Measurements from ENCODE around the gene GAS6. TPM values are rescaled to one million over a fixed set of nuclear protein-coding genes. Genes with fewer than 3 reads are reported as not detected.

GAS6 gene
- total RNA-seq, 1 experiment from 2014 or later, result 49.4 TPM

- ChIA-PET RAD21 (ENCODE audit: low non-redundant PET in 1 of 2, low total read pairs in 2 of 2, uncharacterized antibody in 2 of 2, unreplicated experiment in 2 of 2) (no interaction called here), CTCF (no interaction called here), POLR2A (no interaction called here)
- DNase-seq (ENCODE audit: low read depth, low spot score) (no peak), ATAC-seq (no peak)
- intact Hi-C loops (cut with micrococcal nuclease), result no loop called here
- Histone ChIP-seq H3K9ac (ENCODE audit: low read length) (no peak overlapping the region), H3K36me3 (ENCODE audit: control insufficient read depth in 1 of 2, insufficient read depth in 2 of 2, low read length in 2 of 2) (no peaks in the 10 kb centered on the region), H3K9me2 (ENCODE audit: insufficient read depth) (no peaks in the 10 kb centered on the region), H3K79me2 (ENCODE audit: insufficient read depth, low read length) (no peaks in the 10 kb centered on the region), H3K9me3 (ENCODE audit: control insufficient read depth in 1 of 2, insufficient read depth in 1 of 2, low read depth in 1 of 2, low read length in 2 of 2) (peaks cover 13 to 16% of the 10 kb centered on the region in 2 experiments; a peak in 2 of 4 replicates), H3K27ac (ENCODE audit: low read depth, low read length) (no peak overlapping the region), H3K4me1 (ENCODE audit: control insufficient read depth in 1 of 2, insufficient read depth in 2 of 2, low read length in 2 of 2) (peaks cover 0 to 7% of the 10 kb centered on the region in 2 experiments; a peak in 2 of 4 replicates), H4K20me1 (ENCODE audit: insufficient read depth) (no peaks in the 10 kb centered on the region), H3K4me2 (ENCODE audit: low read length) (no peak overlapping the region), H3K4me3 (replicated peaks in 1 of 2; ENCODE audit: low read depth in 1 of 2, low read length in 2 of 2) (no peak overlapping the region), H2AFZ (ENCODE audit: low read depth, low read length, poor library complexity, severe bottlenecking) (no peak overlapping the region), H3K27me3 (ENCODE audit: insufficient read depth, low read length) (no peaks in the 10 kb centered on the region)
- TF ChIP-seq CEBPB (IDR thresholded peaks at IDR 0.05; ENCODE audit: low read depth) (no peak), CTCF (IDR thresholded peaks at IDR 0.05 in 2 of 3, conservative IDR thresholded peaks at IDR 0.05 in 1 of 3; ENCODE audit: borderline replicate concordance in 1 of 3, insufficient read depth in 1 of 3, low read depth in 2 of 3, low read length in 2 of 3) (no peak), SIN3A (IDR thresholded peaks at IDR 0.05; ENCODE audit: low read depth) (no peak), CBX3 (IDR thresholded peaks at IDR 0.05; ENCODE audit: low read depth) (no peak), FOSL1 (IDR thresholded peaks at IDR 0.05; ENCODE audit: low read depth) (no peak), REST (IDR thresholded peaks at IDR 0.05; ENCODE audit: low read depth) (no peak), ZNF274 (IDR thresholded peaks at IDR 0.05; ENCODE audit: low read depth, low read length) (no peak), JUND (IDR thresholded peaks at IDR 0.05) (no peak)
- no TSS peak for BruUV-seq (replicated peaks)
These were observed 59.0 kb downstream of the GAS6 start for GRCh38 chr13:113804703-113805430.

All from HCT116 (cell line).